Liver (tissue), 9 donors: ENCODE measurements around the gene TNP2. TPM values are rescaled to one million over a fixed set of nuclear protein-coding genes. Genes with fewer than 3 reads are reported as not detected.

ENCODE experiments used
- DNase-seq: peaks from one replicate; pipeline ENCODE4 v3.0.0-alpha.2; 2017; ENCODE audit warnings: low spot score
- H3K27ac ChIP-seq, 2 donors: one replicate each; pipeline ENCODE4 v1.7.0; 2013; ENCODE audit warnings: inconsistent platforms in 2 of 2, low read length in 2 of 2, control low read depth in 1 of 2, low read depth in 1 of 2, mild to moderate bottlenecking in 1 of 2
- H3K27me3 ChIP-seq, 4 donors: one replicate each; pipeline versions ENCODE4 v1.6.1 to v1.7.0; 2013; ENCODE audit warnings: low read length in 3 of 4, inconsistent platforms in 1 of 4, mild to moderate bottlenecking in 1 of 4, moderate library complexity in 1 of 4; ENCODE audit not compliant: control insufficient read depth in 4 of 4, insufficient read depth in 4 of 4
- H3K36me3 ChIP-seq, 4 donors: one replicate each; pipeline versions ENCODE4 v1.6.1 to v1.7.0; 2013; ENCODE audit warnings: low read length in 3 of 4, mild to moderate bottlenecking in 3 of 4, low read depth in 1 of 4, moderate library complexity in 1 of 4; ENCODE audit not compliant: control insufficient read depth in 4 of 4, insufficient read depth in 3 of 4
- H3K4me1 ChIP-seq, 4 donors: one replicate each; pipeline versions ENCODE4 v1.6.1 to v1.7.0; 2013; ENCODE audit warnings: low read length in 3 of 4, mild to moderate bottlenecking in 3 of 4, moderate library complexity in 1 of 4; ENCODE audit not compliant: control insufficient read depth in 4 of 4, insufficient read depth in 4 of 4
- H3K4me3 ChIP-seq, 3 donors: one replicate each; pipeline versions ENCODE4 v1.6.1 to v1.7.0; 2013; ENCODE audit warnings: low read length in 3 of 3, control low read depth in 1 of 3, low read depth in 1 of 3, mild to moderate bottlenecking in 1 of 3
- H3K9ac ChIP-seq, 2 donors: one replicate each; pipeline ENCODE4 v1.7.0; 2013; ENCODE audit warnings: low read length in 2 of 2, mild to moderate bottlenecking in 2 of 2, moderate library complexity in 2 of 2, control low read depth in 1 of 2, low read depth in 1 of 2
- H3K9me3 ChIP-seq, 4 donors: one replicate each; pipeline versions ENCODE4 v1.6.1 to v1.7.0; 2013; ENCODE audit warnings: low read length in 3 of 4; ENCODE audit not compliant: control insufficient read depth in 4 of 4
- ATF3 ChIP-seq: IDR thresholded peaks from 2 replicates; pipeline ENCODE4 v1.6.1; 2016; ENCODE audit warnings: antibody characterized with exemption
- CTCF ChIP-seq: fragments of 150-350 bp; IDR thresholded peaks from 2 replicates; pipeline ENCODE4 v1.5.1; 2017; ENCODE audit warnings: improper control_type of control experiment, low read depth, low read length; ENCODE audit not compliant: missing input control
- EGR1 ChIP-seq, 2 donors: IDR thresholded peaks; 2 replicates each; pipeline ENCODE4 v1.6.1; 2016 to 2018; ENCODE audit warnings: antibody characterized with exemption in 2 of 2, low read depth in 2 of 2
- FOXA1 ChIP-seq: IDR thresholded peaks from 2 replicates; pipeline ENCODE4 v1.6.1; 2016; ENCODE audit warnings: antibody characterized with exemption
- FOXA2 ChIP-seq: IDR thresholded peaks from 2 replicates; pipeline ENCODE4 v1.6.1; 2016; ENCODE audit warnings: antibody characterized with exemption
- GABPA ChIP-seq, 2 donors: IDR thresholded peaks in 1 of 2; conservative IDR thresholded peaks in 1 of 2; 2 replicates each; pipeline ENCODE4 v1.6.1; 2016; ENCODE audit warnings: antibody characterized with exemption in 2 of 2, mild to moderate bottlenecking in 1 of 2, moderate library complexity in 1 of 2
- HNF4A ChIP-seq, 2 donors: conservative IDR thresholded peaks; 2 replicates each; pipeline ENCODE4 v1.6.1; 2016; ENCODE audit warnings: antibody characterized with exemption in 2 of 2, mild to moderate bottlenecking in 2 of 2
- HNF4G ChIP-seq: IDR thresholded peaks from 2 replicates; pipeline ENCODE4 v1.6.1; 2016; ENCODE audit warnings: antibody characterized with exemption
- JUND ChIP-seq, 2 donors: IDR thresholded peaks; 2 replicates each; pipeline ENCODE4 v1.6.1; 2016; ENCODE audit warnings: antibody characterized with exemption in 2 of 2
- MAX ChIP-seq: IDR thresholded peaks from 2 replicates; pipeline ENCODE4 v1.6.1; 2016; ENCODE audit warnings: antibody characterized with exemption
- NR2F2 ChIP-seq: IDR thresholded peaks from 2 replicates; pipeline ENCODE4 v1.6.1; 2016; ENCODE audit warnings: antibody characterized with exemption
- RAD21 ChIP-seq, 2 donors: IDR thresholded peaks; 2 replicates each; pipeline ENCODE4 v1.6.1; 2016; ENCODE audit warnings: antibody characterized with exemption in 2 of 2, mild to moderate bottlenecking in 2 of 2
- REST ChIP-seq: IDR thresholded peaks from 2 replicates; pipeline ENCODE4 v1.6.1; 2016; ENCODE audit warnings: antibody characterized with exemption, mild to moderate bottlenecking
- RXRA ChIP-seq, 2 donors: IDR thresholded peaks; 2 replicates each; pipeline ENCODE4 v1.6.1; 2017 to 2018; ENCODE audit warnings: antibody characterized with exemption in 2 of 2, mild to moderate bottlenecking in 1 of 2
- SP1 ChIP-seq: IDR thresholded peaks from 2 replicates; pipeline ENCODE4 v1.6.1; 2018; ENCODE audit warnings: antibody characterized with exemption, mild to moderate bottlenecking
- TAF1 ChIP-seq: conservative IDR thresholded peaks from 2 replicates; pipeline ENCODE4 v1.6.1; 2016; ENCODE audit warnings: antibody characterized with exemption, mild to moderate bottlenecking
- YY1 ChIP-seq: IDR thresholded peaks from 2 replicates; pipeline ENCODE4 v1.6.1; 2016; ENCODE audit warnings: antibody characterized with exemption, mild to moderate bottlenecking
- ZBTB33 ChIP-seq: IDR thresholded peaks from 2 replicates; pipeline ENCODE4 v1.6.1; 2016; ENCODE audit warnings: antibody characterized with exemption
- WGBS: extraction: QIAGEN DNeasy Blood & Tissue Kit; methylation state at CpG from one replicate; pipeline ENCODE4 v1.1.7; 2013; 5-methylcytosine and 5-hydroxymethylcytosine counted together
- polyA plus RNA-seq, 2 donors: library from polyadenylated mRNA; stranded (reverse) in 1 of 2; unstranded in 1 of 2; fragments of 200-250 nt in 1 of 2; fragments of >200 nt in 1 of 2; fragmentation: Nextera tagmentation in 1 of 2; extraction: Ambion mirVana in 1 of 2; gene quantifications; one replicate each; pipeline versions ENCODE4 v1.2.1 to v1.2.3, GENCODE V29; 2013 to 2015
- total RNA-seq, 2 donors: library from RNA; depleted of rRNA; stranded (reverse); fragments of >200 nt; gene quantifications; one replicate each; pipeline ENCODE4 v1.2.3, GENCODE V29; 2014
- donor health status: healthy.
- donor health status: healthy.
- donor health status: healthy.
- donor health status: healthy.
- donor health status: healthy.

The TNP2 gene
- total and polyA plus RNA-seq, 4 donors = not detected

- no peaks in the 10 kb centered on the region for H3K9me3 ChIP-seq
- TF ChIP-seq RXRA (IDR thresholded peaks at IDR 0.05) = no peak
- TF ChIP-seq SP1 = no peak
- no peak for TF ChIP-seq JUND (IDR thresholded peaks at IDR 0.05)
- TF ChIP-seq HNF4G = no peak
- TF ChIP-seq NR2F2 = no peak
- TF ChIP-seq FOXA2 = no peak
- no peak for TF ChIP-seq ZBTB33
- no peak for TF ChIP-seq MAX
- TF ChIP-seq REST = peak; percentile 8
- no peak for TF ChIP-seq ATF3
- TF ChIP-seq CTCF = peak; percentile 81
- TF ChIP-seq YY1 = peak; percentile 9
- no peak for TF ChIP-seq EGR1 (IDR thresholded peaks at IDR 0.05; ENCODE audit: low read depth in 2 of 2)
- TF ChIP-seq TAF1 = peak; percentile 74
- TF ChIP-seq HNF4A (conservative IDR thresholded peaks at IDR 0.05) = peak in 1 of 2 donors; percentile 5
- TF ChIP-seq GABPA (IDR thresholded peaks at IDR 0.05 in 1 of 2, conservative IDR thresholded peaks at IDR 0.05 in 1 of 2) = no peak
- peak; percentile 53 to 79 for TF ChIP-seq RAD21 (IDR thresholded peaks at IDR 0.05)
- TF ChIP-seq FOXA1 = no peak
- DNase-seq = peak; percentile 91
- under 1% methylated on average over 100 of the region's 100 CpGs for WGBS
- H3K27me3 ChIP-seq = no peaks in the 10 kb centered on the region
- peaks cover 10 to 43% (median 28%) of the 10 kb centered on the region in 4 donors for H3K4me1 ChIP-seq
- peak within 1 kb of the TSS; percentile 42 to 74 for H3K9ac ChIP-seq
- peak within 1 kb of the TSS; percentile 84 to 97 for H3K27ac ChIP-seq
- H3K4me3 ChIP-seq = peak within 1 kb of the TSS; percentile 70 to 92 (median 76)
- H3K36me3 ChIP-seq = peaks cover 0 to 1% (median 0%) of the 10 kb centered on the region in 4 donors
Measured at GRCh38 chr16:11255737-11256660, 13.1 kb downstream of the TNP2 start, which contains the start of gene SOCS1. TSS of gene SOCS1 (minus strand) at chr16:11256204. CDS start at chr16:11255478, 726 bp downstream.
